Measurements from ENCODE around the gene DMKN.

The DMKN gene

GRCh38 chr19:35513628-35514281 lies at the start of gene DMKN:
DMKN (minus strand) TSS chr19:35513649; CDS start chr19:35513475, 174 bp downstream.
- no peak for DNase-seq (ENCODE audit: low read depth)

GRCh38 chr19:35562776-35563175 lies 49.3 kb upstream of the DMKN start:
- no peak for DNase-seq (ENCODE audit: low read depth)

GRCh38 chr19:35562336-35562735 lies 48.9 kb upstream of the DMKN start:
- no peak for DNase-seq (ENCODE audit: low read depth)

GRCh38 chr19:35561436-35561835 lies 48.0 kb upstream of the DMKN start:
- DNase-seq (ENCODE audit: low read depth): no peak

- DNase-seq (ENCODE audit: low read depth): no peak
These were observed 47.2 kb upstream of the DMKN start for GRCh38 chr19:35560677-35561076.

- DNase-seq (ENCODE audit: low read depth): no peak
These were observed 46.8 kb upstream of the DMKN start for GRCh38 chr19:35560271-35560670.

GRCh38 chr19:35559781-35560180 lies 46.3 kb upstream of the DMKN start:
- no peak for DNase-seq (ENCODE audit: low read depth)

- DNase-seq (ENCODE audit: low read depth): no peak
These were observed 45.8 kb upstream of the DMKN start for GRCh38 chr19:35559281-35559659.

- DNase-seq (ENCODE audit: low read depth): no peak
These were observed 45.2 kb upstream of the DMKN start for GRCh38 chr19:35558400-35559280.

GRCh38 chr19:35557539-35558399 lies 44.3 kb upstream of the DMKN start:
- peak; percentile 32 for DNase-seq (ENCODE audit: low read depth)

GRCh38 chr19:35556846-35557538 lies 43.5 kb upstream of the DMKN start:
- no peak for DNase-seq (ENCODE audit: low read depth)

- DNase-seq (ENCODE audit: low read depth): no peak
These were observed 42.7 kb upstream of the DMKN start for GRCh38 chr19:35556025-35556590.

GRCh38 chr19:35555301-35556005 lies 42.0 kb upstream of the DMKN start:
- no peak for DNase-seq (ENCODE audit: low read depth)

- DNase-seq (ENCODE audit: low read depth): no peak
These were observed 40.6 kb upstream of the DMKN start for GRCh38 chr19:35554076-35554475.

GRCh38 chr19:35553385-35554000 lies 40.0 kb upstream of the DMKN start:
- DNase-seq (ENCODE audit: low read depth): no peak

GRCh38 chr19:35552534-35553384 lies 39.3 kb upstream of the DMKN start:
- no peak for DNase-seq (ENCODE audit: low read depth)

GRCh38 chr19:35551091-35551810 lies 37.8 kb upstream of the DMKN start:
- DNase-seq (ENCODE audit: low read depth): no peak

GRCh38 chr19:35549879-35550523 lies 36.6 kb upstream of the DMKN start:
- no peak for DNase-seq (ENCODE audit: low read depth)

All from activated T-helper 9 cell treated with anti-CD3 and anti-CD28 coated beads, Interleukin-2, amount 50 U/mL, for 16 hours (primary cell).